ENCODE results near the gene USP12.

USP12 gene

DNA sequence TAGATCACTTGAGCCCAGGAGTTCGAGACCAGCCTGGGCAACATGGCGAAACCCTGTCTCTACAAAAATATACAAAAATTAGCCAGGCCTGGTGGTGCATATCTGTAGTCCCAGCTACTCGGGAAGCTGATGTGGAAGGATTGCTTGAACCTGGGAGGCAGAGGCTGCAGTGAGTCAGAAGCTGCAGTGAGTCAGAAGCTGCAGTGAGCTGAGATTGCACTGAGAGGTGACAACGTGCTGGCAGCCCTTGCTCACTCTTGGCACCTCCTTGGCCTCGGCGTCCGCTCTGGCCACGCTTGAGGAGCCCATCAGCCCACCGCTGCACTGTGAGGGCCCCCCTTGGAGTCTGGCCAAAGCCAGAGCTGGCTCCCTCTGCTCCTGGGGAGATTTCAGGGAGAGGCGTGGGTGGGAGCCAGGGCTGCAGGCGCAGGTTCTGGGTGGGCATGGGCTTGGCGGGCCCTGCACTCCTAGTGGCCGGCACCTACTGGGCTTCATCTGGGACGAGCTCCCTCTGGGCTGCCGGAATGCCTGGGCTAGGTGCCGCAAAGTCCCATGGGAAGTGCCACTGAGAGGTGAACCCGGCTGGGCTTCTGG is 40.3 kb upstream of the USP12 start:
- H3K9me3 ChIP-seq (ENCODE audit: insufficient read depth, low read length): no peaks in the 10 kb centered on the region
- no peaks in the 10 kb centered on the region for H3K27me3 ChIP-seq (ENCODE audit: low read depth, low read length)
- H2AFZ ChIP-seq (ENCODE audit: low read depth, low read length): no peak overlapping the region
- H3K9ac ChIP-seq (ENCODE audit: low read length): no peak overlapping the region
- TF ChIP-seq EZH2phosphoT487 (IDR thresholded peaks at IDR 0.05; ENCODE audit: low read depth): no peak
- TF ChIP-seq, protein P1, sequence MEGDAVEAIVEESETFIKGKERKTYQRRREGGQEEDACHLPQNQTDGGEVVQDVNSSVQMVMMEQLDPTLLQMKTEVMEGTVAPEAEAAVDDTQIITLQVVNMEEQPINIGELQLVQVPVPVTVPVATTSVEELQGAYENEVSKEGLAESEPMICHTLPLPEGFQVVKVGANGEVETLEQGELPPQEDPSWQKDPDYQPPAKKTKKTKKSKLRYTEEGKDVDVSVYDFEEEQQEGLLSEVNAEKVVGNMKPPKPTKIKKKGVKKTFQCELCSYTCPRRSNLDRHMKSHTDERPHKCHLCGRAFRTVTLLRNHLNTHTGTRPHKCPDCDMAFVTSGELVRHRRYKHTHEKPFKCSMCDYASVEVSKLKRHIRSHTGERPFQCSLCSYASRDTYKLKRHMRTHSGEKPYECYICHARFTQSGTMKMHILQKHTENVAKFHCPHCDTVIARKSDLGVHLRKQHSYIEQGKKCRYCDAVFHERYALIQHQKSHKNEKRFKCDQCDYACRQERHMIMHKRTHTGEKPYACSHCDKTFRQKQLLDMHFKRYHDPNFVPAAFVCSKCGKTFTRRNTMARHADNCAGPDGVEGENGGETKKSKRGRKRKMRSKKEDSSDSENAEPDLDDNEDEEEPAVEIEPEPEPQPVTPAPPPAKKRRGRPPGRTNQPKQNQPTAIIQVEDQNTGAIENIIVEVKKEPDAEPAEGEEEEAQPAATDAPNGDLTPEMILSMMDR (IDR thresholded peaks at IDR 0.05; ENCODE audit: low read depth, low read length): no peak
- H3K4me2 ChIP-seq (ENCODE audit: low read length): no peak overlapping the region
- H3K79me2 ChIP-seq (ENCODE audit: low read length): no peaks in the 10 kb centered on the region
- H3K36me3 ChIP-seq (replicated peaks; ENCODE audit: low read depth, low read length): no peaks in the 10 kb centered on the region
- H3K4me3 ChIP-seq (ENCODE audit: low read length): no peak overlapping the region
- no peaks in the 10 kb centered on the region for H4K20me1 ChIP-seq (ENCODE audit: insufficient read depth, low read length)
- H3K27ac ChIP-seq (ENCODE audit: low read length): no peak overlapping the region
- no peaks in the 10 kb centered on the region for H3K4me1 ChIP-seq (ENCODE audit: low read length)

DNA sequence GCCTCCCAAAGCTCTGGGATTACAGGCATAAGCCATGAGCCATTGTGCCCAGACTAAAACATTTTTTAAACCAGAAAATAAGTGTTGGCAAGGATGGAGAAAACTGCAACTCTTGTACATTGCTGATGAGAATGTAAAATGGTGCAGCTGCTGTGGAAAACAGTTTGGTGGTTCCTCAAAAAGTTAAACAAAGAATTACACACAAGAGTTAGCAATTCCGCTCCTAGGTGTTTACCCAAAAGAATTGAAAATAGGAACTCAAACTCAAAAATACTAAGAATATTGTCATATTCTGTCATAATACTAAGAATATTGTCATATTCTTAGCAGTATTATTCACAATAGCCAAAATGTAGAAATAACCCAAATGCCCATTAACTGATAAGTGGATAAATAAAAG is 39.7 kb upstream of the USP12 start:
- Histone ChIP-seq H2AFZ (ENCODE audit: low read depth, low read length) (no peak overlapping the region), H3K4me2 (ENCODE audit: low read length) (no peak overlapping the region), H4K20me1 (ENCODE audit: insufficient read depth, low read length) (no peaks in the 10 kb centered on the region), H3K27me3 (ENCODE audit: low read depth, low read length) (no peaks in the 10 kb centered on the region), H3K9me3 (ENCODE audit: insufficient read depth, low read length) (no peaks in the 10 kb centered on the region), H3K36me3 (replicated peaks; ENCODE audit: low read depth, low read length) (no peaks in the 10 kb centered on the region), H3K4me1 (ENCODE audit: low read length) (no peaks in the 10 kb centered on the region), H3K79me2 (ENCODE audit: low read length) (no peaks in the 10 kb centered on the region), H3K27ac (ENCODE audit: low read length) (no peak overlapping the region), H3K4me3 (ENCODE audit: low read length) (no peak overlapping the region), H3K9ac (ENCODE audit: low read length) (no peak overlapping the region)
- TF ChIP-seq, protein P1 (IDR thresholded peaks at IDR 0.05; ENCODE audit: low read depth, low read length): no peak
- no peak for TF ChIP-seq EZH2phosphoT487 (IDR thresholded peaks at IDR 0.05; ENCODE audit: low read depth)

DNA sequence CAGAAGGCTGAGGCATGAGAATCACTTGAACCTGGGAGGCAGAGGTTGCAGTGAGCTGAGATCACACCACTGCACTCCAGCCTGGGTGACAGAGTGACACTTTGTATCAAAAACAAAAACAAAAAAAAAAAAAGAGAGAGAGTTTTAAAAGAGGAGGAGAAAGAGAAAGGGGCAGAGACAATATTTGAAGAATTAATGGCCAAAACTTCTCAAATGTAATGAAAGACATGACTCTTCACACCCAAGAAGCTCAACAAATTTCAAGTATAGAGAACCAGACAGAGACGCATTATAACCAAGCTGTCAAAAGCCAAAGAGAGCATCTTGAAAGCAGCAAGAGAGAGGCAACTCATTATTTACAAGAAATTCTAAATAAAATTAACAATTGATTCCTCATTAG is 36.9 kb upstream of the USP12 start:
- Histone ChIP-seq H3K36me3 (replicated peaks; ENCODE audit: low read depth, low read length) (no peaks in the 10 kb centered on the region), H3K4me1 (ENCODE audit: low read length) (no peaks in the 10 kb centered on the region), H3K27me3 (ENCODE audit: low read depth, low read length) (0 out of 2 replicates have a peak, but pooled peaks cover 3% of the 10 kb centered on the region), H3K4me3 (ENCODE audit: low read length) (no peak overlapping the region), H3K9ac (ENCODE audit: low read length) (no peak overlapping the region), H3K4me2 (ENCODE audit: low read length) (no peak overlapping the region), H2AFZ (ENCODE audit: low read depth, low read length) (no peak overlapping the region), H4K20me1 (ENCODE audit: insufficient read depth, low read length) (no peaks in the 10 kb centered on the region), H3K27ac (ENCODE audit: low read length) (no peak overlapping the region), H3K9me3 (ENCODE audit: insufficient read depth, low read length) (no peaks in the 10 kb centered on the region), H3K79me2 (ENCODE audit: low read length) (no peaks in the 10 kb centered on the region)
- TF ChIP-seq, protein P1 (IDR thresholded peaks at IDR 0.05; ENCODE audit: low read depth, low read length): no peak
- TF ChIP-seq EZH2phosphoT487 (IDR thresholded peaks at IDR 0.05; ENCODE audit: low read depth): no peak

DNA sequence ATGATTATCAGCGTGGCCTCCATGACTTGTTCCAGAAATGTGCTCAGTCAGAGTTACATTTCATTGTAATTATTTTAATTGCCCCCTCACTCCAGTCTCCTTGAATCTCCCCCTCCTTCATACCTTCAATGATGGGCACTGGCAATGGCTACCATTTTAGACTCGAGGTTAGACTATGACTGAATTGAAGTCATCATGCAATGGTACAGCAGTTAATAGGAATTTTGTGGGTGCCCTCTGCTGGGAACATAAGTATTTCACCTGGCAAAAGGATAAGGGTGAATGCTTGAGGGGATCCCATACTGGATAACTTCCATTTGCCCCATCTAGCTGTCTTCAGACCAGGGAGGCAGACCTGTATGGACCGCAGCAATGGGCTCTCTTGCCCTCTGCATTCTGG is 32.2 kb upstream of the USP12 start:
- Histone ChIP-seq H3K9ac (ENCODE audit: low read length) (no peak overlapping the region), H3K36me3 (replicated peaks; ENCODE audit: low read depth, low read length) (no peaks in the 10 kb centered on the region), H3K27ac (ENCODE audit: low read length) (no peak overlapping the region), H3K4me2 (ENCODE audit: low read length) (no peak overlapping the region), H3K4me3 (ENCODE audit: low read length) (no peak overlapping the region), H3K27me3 (ENCODE audit: low read depth, low read length) (0 out of 2 replicates have a peak, but pooled peaks cover 3% of the 10 kb centered on the region), H3K79me2 (ENCODE audit: low read length) (no peaks in the 10 kb centered on the region), H3K9me3 (ENCODE audit: insufficient read depth, low read length) (no peaks in the 10 kb centered on the region), H3K4me1 (ENCODE audit: low read length) (no peaks in the 10 kb centered on the region), H4K20me1 (ENCODE audit: insufficient read depth, low read length) (no peaks in the 10 kb centered on the region), H2AFZ (ENCODE audit: low read depth, low read length) (no peak overlapping the region)
- TF ChIP-seq, protein P1 (IDR thresholded peaks at IDR 0.05; ENCODE audit: low read depth, low read length): peak; percentile 48
- no peak for TF ChIP-seq EZH2phosphoT487 (IDR thresholded peaks at IDR 0.05; ENCODE audit: low read depth)

Data from OCI-LY3 (cell line).